GM19025 (cell line): Measurements from ENCODE around the gene DAAM1.

ENCODE experiments used
- ATAC-seq: cut with Tn5 transposase; IDR thresholded peaks from one replicate; pipeline ENCODE4 v1.9.1; 2021; ENCODE audit warnings: mild to moderate bottlenecking, low read depth, moderate library complexity; ENCODE audit not compliant: unreplicated experiment

Gene DAAM1

GRCh38 chr14:59406454-59407245 lies 218.2 kb downstream of the DAAM1 start:
- ATAC-seq: no peak

DNA sequence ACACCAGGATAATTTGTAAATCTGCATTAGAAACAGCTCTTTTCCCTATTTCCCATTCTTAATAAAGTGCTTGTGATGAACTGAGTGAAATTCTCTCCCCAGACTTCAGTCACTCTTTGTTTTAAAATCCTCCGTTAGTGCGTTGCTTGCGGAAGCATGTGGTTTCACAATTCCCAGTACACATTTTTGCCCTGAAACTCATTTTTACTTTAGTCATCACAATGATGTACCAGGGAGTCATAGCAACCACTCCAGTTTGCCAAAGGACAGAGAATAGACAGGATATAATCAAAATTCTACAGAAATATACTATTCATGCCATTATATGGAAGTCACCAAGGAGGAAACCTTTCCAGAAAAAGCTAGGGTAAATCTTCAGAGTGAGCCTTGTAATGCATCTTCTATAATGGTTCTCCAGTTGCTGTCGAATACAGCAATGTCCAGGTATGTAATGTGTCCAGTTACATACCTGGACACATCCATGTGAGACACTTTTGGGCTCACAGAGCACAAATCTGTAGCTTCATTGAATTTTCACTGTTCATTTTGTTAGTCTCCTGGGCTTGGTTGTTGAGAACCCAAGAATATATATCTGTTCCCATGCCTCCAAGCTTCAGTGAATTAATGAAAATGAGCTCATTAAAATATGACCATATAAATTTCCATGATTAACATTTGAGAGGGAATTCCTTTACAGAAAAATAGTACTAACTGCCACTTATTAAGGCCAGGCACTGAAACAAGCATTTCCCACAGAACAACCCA lies 219.0 kb downstream of the DAAM1 start:
- no peak for ATAC-seq

GRCh38 chr14:59415836-59416602 lies 227.6 kb downstream of the DAAM1 start:
- no peak for ATAC-seq

- no peak for ATAC-seq
These were observed 228.8 kb downstream of the DAAM1 start for GRCh38 chr14:59417311-59417710.

DNA sequence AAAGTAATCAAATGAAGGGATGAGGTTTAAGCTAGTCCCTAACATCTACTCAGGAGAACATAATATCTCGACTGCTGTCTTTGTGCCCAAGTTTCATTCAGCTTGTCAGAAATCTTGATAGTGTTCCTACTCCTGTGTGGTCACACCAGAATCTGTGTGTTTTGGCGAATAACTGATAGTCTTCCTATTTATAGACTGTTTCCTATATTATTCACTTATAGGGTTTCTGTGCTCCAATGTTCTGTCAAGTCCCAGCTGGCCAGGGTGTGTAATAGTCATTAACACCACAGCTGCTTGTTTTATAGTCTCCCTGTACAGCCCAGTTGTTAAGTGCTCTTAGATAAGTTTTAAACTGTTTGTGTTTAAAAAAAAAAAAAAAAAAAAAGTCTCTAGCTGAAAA lies 230.8 kb downstream of the DAAM1 start:
- no peak for ATAC-seq
